ENCODE data around the gene SH3GLB2. TPM values are rescaled to one million over a fixed set of nuclear protein-coding genes. Genes with fewer than 3 reads are reported as not detected.
A peak's percentile ranks its signal among the peaks of the same experiment; 100 is the strongest.

Gene SH3GLB2
- total RNA-seq, 3 donors from 2014 or later (not counting 1 experiment from before 2014, with no cell fraction given) = 50.3 to 67.1 (median 65.4) TPM

DNA sequence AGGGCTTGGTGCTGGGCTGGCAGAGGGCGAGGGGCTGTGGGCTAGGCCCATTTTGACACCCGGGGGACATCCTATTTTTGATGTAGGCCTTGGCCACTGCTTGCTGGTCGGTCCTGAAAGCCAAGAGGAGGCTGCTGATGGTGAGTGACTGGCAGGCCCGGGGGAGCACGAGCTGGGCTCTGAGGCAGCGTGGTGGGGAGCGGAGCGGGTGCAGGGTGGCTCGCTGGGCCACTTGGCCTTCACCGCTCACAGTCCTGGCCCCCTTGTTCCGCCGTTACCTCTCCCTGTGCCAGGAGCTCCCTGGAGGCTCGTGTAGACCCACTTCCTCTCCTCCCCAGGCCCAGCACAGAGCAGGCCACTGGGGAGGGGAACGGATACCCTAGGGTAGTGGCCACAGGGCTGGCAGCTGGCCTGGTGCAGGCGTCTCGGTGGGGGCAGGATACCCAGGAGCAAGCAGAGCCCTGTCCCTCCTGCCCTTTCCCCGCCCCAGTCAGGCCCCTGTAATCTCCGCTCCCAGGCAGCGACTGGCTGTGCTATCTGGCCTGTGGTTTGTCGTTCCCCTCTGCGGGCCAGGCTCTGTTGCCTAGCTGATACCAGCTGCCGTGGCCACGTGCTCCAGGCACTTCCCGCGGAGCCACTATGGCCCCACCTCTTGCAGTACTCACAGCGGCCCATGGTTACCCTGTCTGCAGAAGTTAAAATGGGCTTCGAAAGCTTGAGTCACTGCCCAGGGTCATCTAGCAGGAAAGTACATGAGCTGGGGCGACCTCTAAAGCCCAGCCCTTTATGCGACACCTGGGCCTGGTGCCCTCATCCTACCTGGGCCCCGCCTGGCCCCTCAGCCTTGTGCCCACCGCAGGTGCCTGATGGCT is 41.1 kb upstream of the SH3GLB2 start:
- Mint-ChIP-seq H3K27ac (peak overlapping the region; percentile 87 to 94), H3K4me1 (peaks cover 17 to 25% of the 10 kb centered on the region in 2 donors), H3K9me3 (no peaks in the 10 kb centered on the region), H3K36me3 (no peaks in the 10 kb centered on the region), H3K27me3 (ENCODE audit: low read depth in 2 of 2) (no peaks in the 10 kb centered on the region), H3K4me3 (peak overlapping the region; percentile 75)
- H3K4me3 ChIP-seq (ENCODE audit: low read length) = no peak overlapping the region
- ATAC-seq (peak; percentile 96 to 98 (median 97)), DNase-seq (peak; percentile 68 to 78)
- intact Hi-C loops (cut with micrococcal nuclease) = loop anchor here (1.0 kb wide), 1 partner anchor 12 kb away; the partner anchor contains the start of gene DOLPP1
- peaks cover 14% of the 10 kb centered on the region for H3K36me3 ChIP-seq (ENCODE audit: control insufficient read depth, insufficient read depth, low read length)
- peaks cover 45% of the 10 kb centered on the region for H3K4me1 ChIP-seq (ENCODE audit: control insufficient read depth, insufficient read depth, low read length)
- 22% methylated on average over 31 of the region's 31 CpGs for WGBS (ENCODE audit: insufficient coverage)
- H3K27ac ChIP-seq (ENCODE audit: low read length) = peak overlapping the region; percentile 74
- H3K27me3 ChIP-seq (ENCODE audit: control insufficient read depth, insufficient read depth, low read length) = no peaks in the 10 kb centered on the region
- H3K9me3 ChIP-seq (ENCODE audit: control insufficient read depth, insufficient read depth, low read length) = no peaks in the 10 kb centered on the region
- TF ChIP-seq, protein P1, sequence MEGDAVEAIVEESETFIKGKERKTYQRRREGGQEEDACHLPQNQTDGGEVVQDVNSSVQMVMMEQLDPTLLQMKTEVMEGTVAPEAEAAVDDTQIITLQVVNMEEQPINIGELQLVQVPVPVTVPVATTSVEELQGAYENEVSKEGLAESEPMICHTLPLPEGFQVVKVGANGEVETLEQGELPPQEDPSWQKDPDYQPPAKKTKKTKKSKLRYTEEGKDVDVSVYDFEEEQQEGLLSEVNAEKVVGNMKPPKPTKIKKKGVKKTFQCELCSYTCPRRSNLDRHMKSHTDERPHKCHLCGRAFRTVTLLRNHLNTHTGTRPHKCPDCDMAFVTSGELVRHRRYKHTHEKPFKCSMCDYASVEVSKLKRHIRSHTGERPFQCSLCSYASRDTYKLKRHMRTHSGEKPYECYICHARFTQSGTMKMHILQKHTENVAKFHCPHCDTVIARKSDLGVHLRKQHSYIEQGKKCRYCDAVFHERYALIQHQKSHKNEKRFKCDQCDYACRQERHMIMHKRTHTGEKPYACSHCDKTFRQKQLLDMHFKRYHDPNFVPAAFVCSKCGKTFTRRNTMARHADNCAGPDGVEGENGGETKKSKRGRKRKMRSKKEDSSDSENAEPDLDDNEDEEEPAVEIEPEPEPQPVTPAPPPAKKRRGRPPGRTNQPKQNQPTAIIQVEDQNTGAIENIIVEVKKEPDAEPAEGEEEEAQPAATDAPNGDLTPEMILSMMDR (IDR thresholded peaks at IDR 0.05) = no peak

DNA sequence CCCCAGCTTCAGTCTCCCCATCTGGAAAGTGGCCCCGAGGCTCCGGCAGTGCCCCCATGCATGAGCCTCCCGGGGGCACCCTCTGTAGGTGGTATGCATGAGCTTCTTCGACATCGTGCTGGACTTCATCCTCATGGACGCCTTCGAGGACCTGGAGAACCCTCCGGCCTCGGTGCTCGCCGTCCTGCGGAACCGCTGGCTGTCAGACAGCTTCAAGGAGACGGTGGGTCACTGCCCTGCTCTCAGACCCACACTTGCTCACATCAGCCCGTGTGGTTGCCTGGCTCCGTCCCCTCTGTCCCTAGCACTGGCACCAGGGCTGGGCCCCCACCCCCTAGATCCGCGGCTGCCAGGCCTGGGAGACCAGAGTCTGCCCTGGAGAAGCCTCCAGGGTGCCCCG is 40.0 kb upstream of the SH3GLB2 start:
- TF ChIP-seq, protein P1 (IDR thresholded peaks at IDR 0.05) = no peak
- Mint-ChIP-seq H3K4me1 (peaks cover 17 to 25% of the 10 kb centered on the region in 2 donors), H3K36me3 (no peaks in the 10 kb centered on the region), H3K27ac (peak overlapping the region; percentile 87 to 94), H3K9me3 (no peaks in the 10 kb centered on the region), H3K27me3 (ENCODE audit: low read depth in 2 of 2) (no peaks in the 10 kb centered on the region), H3K4me3 (no peak overlapping the region)
- H3K27me3 ChIP-seq (ENCODE audit: control insufficient read depth, insufficient read depth, low read length) = no peaks in the 10 kb centered on the region
- ATAC-seq = no peak
- 92% methylated on average over 19 of the region's 19 CpGs for WGBS (ENCODE audit: insufficient coverage)
- H3K9me3 ChIP-seq (ENCODE audit: control insufficient read depth, insufficient read depth, low read length) = no peaks in the 10 kb centered on the region
- peaks cover 45% of the 10 kb centered on the region for H3K4me1 ChIP-seq (ENCODE audit: control insufficient read depth, insufficient read depth, low read length)
- no peak overlapping the region for H3K4me3 ChIP-seq (ENCODE audit: low read length)
- H3K36me3 ChIP-seq (ENCODE audit: control insufficient read depth, insufficient read depth, low read length) = peaks cover 22% of the 10 kb centered on the region
- intact Hi-C loops (cut with micrococcal nuclease) = no loop called here
- peak overlapping the region; percentile 74 for H3K27ac ChIP-seq (ENCODE audit: low read length)
- DNase-seq = no peak

DNA sequence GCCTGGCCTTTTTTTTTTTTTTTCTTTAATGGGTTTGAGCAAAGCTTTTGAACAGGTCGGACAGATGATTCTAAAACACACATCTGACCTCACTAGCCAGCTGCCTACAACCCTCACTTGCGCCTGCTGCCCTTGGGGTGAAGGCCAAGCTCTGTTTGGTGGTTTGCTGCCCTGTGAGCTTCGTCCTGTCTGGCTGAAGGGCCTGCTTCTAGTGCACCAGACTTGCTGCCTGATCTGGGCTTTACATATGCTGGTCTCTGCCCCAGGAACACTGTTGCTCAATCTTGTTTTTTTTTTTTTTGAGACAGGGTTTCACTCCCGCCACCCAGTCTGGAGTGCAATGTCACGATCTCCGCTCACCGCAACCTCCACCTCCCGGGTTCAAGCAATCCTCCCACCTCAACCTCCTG is 36.4 kb upstream of the SH3GLB2 start:
- no peak overlapping the region for H3K4me3 ChIP-seq (ENCODE audit: low read length)
- no peak for DNase-seq
- intact Hi-C loops (cut with micrococcal nuclease) = no loop called here
- ATAC-seq = no peak
- H3K4me1 Mint-ChIP-seq = peaks cover 14 to 15% of the 10 kb centered on the region in 2 donors
- TF ChIP-seq, protein P1 (IDR thresholded peaks at IDR 0.05) = no peak
- no peak overlapping the region for H3K27ac Mint-ChIP-seq
- H3K36me3 ChIP-seq (ENCODE audit: control insufficient read depth, insufficient read depth, low read length) = peaks cover 39% of the 10 kb centered on the region
- no peaks in the 10 kb centered on the region for H3K36me3 Mint-ChIP-seq
- H3K27me3 Mint-ChIP-seq (ENCODE audit: low read depth in 2 of 2) = no peaks in the 10 kb centered on the region
- no peak overlapping the region for H3K4me3 Mint-ChIP-seq
- H3K27me3 ChIP-seq (ENCODE audit: control insufficient read depth, insufficient read depth, low read length) = no peaks in the 10 kb centered on the region
- H3K9me3 Mint-ChIP-seq = no peaks in the 10 kb centered on the region
- H3K4me1 ChIP-seq (ENCODE audit: control insufficient read depth, insufficient read depth, low read length) = peaks cover 18% of the 10 kb centered on the region
- H3K9me3 ChIP-seq (ENCODE audit: control insufficient read depth, insufficient read depth, low read length) = no peaks in the 10 kb centered on the region
- WGBS (ENCODE audit: insufficient coverage) = 96% methylated on average over 7 of the region's 8 CpGs
- H3K27ac ChIP-seq (ENCODE audit: low read length) = no peak overlapping the region
